MM.1S (cell line): ENCODE data around the gene CPB1.

Source experiments
- DNase-seq: peaks from one replicate; pipeline ENCODE4 v3.0.0-alpha.2; 2015
- H2AFZ ChIP-seq: fragments of 300-600 bp; sonication (generic); 2 replicates; pipeline ENCODE4 v1.6.0; 2016; ENCODE audit warnings: antibody characterized with exemption, low read length
- H3F3A ChIP-seq: fragments of 300-600 bp; sonication (generic); 2 replicates; pipeline ENCODE4 v1.6.1; 2016; ENCODE audit warnings: mild to moderate bottlenecking, antibody characterized with exemption, low read length, moderate library complexity, mixed read lengths; ENCODE audit not compliant: insufficient read depth
- H3K27ac ChIP-seq: fragments of 300-600 bp; sonication (generic); 2 replicates; pipeline ENCODE4 v1.5.1; 2016; ENCODE audit warnings: mild to moderate bottlenecking, low read length
- H3K27me3 ChIP-seq: fragments of 300-600 bp; sonication (generic); replicated peaks from 2 replicates; pipeline ENCODE4 v1.6.0; 2016; ENCODE audit warnings: low read length; ENCODE audit not compliant: insufficient read depth
- H3K36me3 ChIP-seq: fragments of 300-600 bp; sonication (generic); replicated peaks from 2 replicates; pipeline ENCODE4 v1.6.1; 2016; ENCODE audit warnings: mild to moderate bottlenecking, low read length, mixed read lengths; ENCODE audit not compliant: insufficient read depth
- H3K4me1 ChIP-seq: fragments of 300-600 bp; sonication (generic); 2 replicates; pipeline ENCODE4 v1.6.1; 2016; ENCODE audit warnings: low read length, mixed read lengths
- H3K4me2 ChIP-seq: fragments of 300-600 bp; sonication (generic); 2 replicates; pipeline ENCODE4 v1.6.0; 2016; ENCODE audit warnings: low read depth, low read length
- H3K4me3 ChIP-seq: fragments of 300-600 bp; sonication (generic); 2 replicates; pipeline ENCODE4 v1.5.1; 2016; ENCODE audit warnings: low read length, mixed read lengths
- H3K79me2 ChIP-seq: fragments of 300-600 bp; sonication (generic); 2 replicates; pipeline ENCODE4 v1.6.1; 2016; ENCODE audit warnings: mixed run types, low read length, mixed read lengths
- H3K9ac ChIP-seq: fragments of 300-600 bp; sonication (generic); 2 replicates; pipeline ENCODE4 v1.6.1; 2016; ENCODE audit warnings: low read length, mixed read lengths
- H3K9me2 ChIP-seq: fragments of 300-600 bp; sonication (generic); replicated peaks from 2 replicates; pipeline ENCODE4 v1.6.1; 2016; ENCODE audit warnings: mild to moderate bottlenecking, low read length, mixed read lengths; ENCODE audit not compliant: insufficient read depth
- H3K9me3 ChIP-seq: fragments of 300-600 bp; sonication (generic); replicated peaks from 2 replicates; pipeline ENCODE4 v1.6.1; 2016; ENCODE audit warnings: mild to moderate bottlenecking, low read length, mixed read lengths; ENCODE audit not compliant: insufficient read depth
- H4K20me1 ChIP-seq: fragments of 300-600 bp; sonication (generic); 2 replicates; pipeline ENCODE4 v1.6.1; 2016; ENCODE audit warnings: mild to moderate bottlenecking, low read length, moderate library complexity, mixed read lengths; ENCODE audit not compliant: insufficient read depth
- CTCF ChIP-seq: fragments of 300-600 bp; sonication (generic); IDR thresholded peaks from 2 replicates; pipeline ENCODE4 v1.5.1; 2016; ENCODE audit warnings: antibody characterized with exemption, low read length, mixed read lengths
- EZH2 ChIP-seq: fragments of 300-600 bp; sonication (generic); optimal IDR thresholded peaks from 2 replicates; pipeline ENCODE3; 2017; ENCODE audit warnings: low read depth, mild to moderate bottlenecking, antibody characterized with exemption, low read length, mixed read lengths
- EZH2phosphoT487 ChIP-seq: fragments of 300-600 bp; sonication (generic); IDR thresholded peaks from 2 replicates; pipeline ENCODE4 v1.6.1; 2018; ENCODE audit warnings: antibody characterized with exemption, low read length

Gene CPB1

GRCh38 chr3:148857316-148857715, 29.7 kb downstream of the CPB1 start:
- H4K20me1 ChIP-seq: no peaks in the 10 kb centered on the region
- no peaks in the 10 kb centered on the region for H3K36me3 ChIP-seq
- H3K4me1 ChIP-seq: peaks cover 14% of the 10 kb centered on the region
- no peaks in the 10 kb centered on the region for H3K27me3 ChIP-seq
- H3F3A ChIP-seq: peaks cover 5% of the 10 kb centered on the region; the same call in 1 of the 2 replicates
- no peak overlapping the region for H3K9ac ChIP-seq
- no peak overlapping the region for H3K27ac ChIP-seq
- H3K9me2 ChIP-seq: no peaks in the 10 kb centered on the region
- no peaks in the 10 kb centered on the region for H3K9me3 ChIP-seq
- no peak for DNase-seq
- TF ChIP-seq EZH2 (no peak), EZH2phosphoT487 (no peak), CTCF (no peak)
- H3K4me3 ChIP-seq: no peak overlapping the region
- no peaks in the 10 kb centered on the region for H3K79me2 ChIP-seq
- H2AFZ ChIP-seq: no peak overlapping the region
- H3K4me2 ChIP-seq: no peak overlapping the region

GRCh38 chr3:148861277-148861869, 33.8 kb downstream of the CPB1 start:
- no peak overlapping the region for H3K4me2 ChIP-seq
- H4K20me1 ChIP-seq: no peaks in the 10 kb centered on the region
- H3K79me2 ChIP-seq: no peaks in the 10 kb centered on the region
- no peaks in the 10 kb centered on the region for H3K4me1 ChIP-seq
- H3F3A ChIP-seq: no peaks in the 10 kb centered on the region
- no peak overlapping the region for H3K4me3 ChIP-seq
- H3K9me3 ChIP-seq: no peaks in the 10 kb centered on the region
- TF ChIP-seq EZH2phosphoT487 (no peak), EZH2 (no peak), CTCF (peak; percentile 72)
- peak; percentile 58 for DNase-seq
- no peaks in the 10 kb centered on the region for H3K9me2 ChIP-seq
- no peaks in the 10 kb centered on the region for H3K36me3 ChIP-seq
- no peak overlapping the region for H2AFZ ChIP-seq
- no peaks in the 10 kb centered on the region for H3K27me3 ChIP-seq
- H3K9ac ChIP-seq: no peak overlapping the region
- no peak overlapping the region for H3K27ac ChIP-seq

- TF ChIP-seq EZH2phosphoT487 (no peak), EZH2 (no peak), CTCF (no peak)
- Histone ChIP-seq H3K27me3 (no peaks in the 10 kb centered on the region), H3K9ac (no peak overlapping the region), H3K4me3 (no peak overlapping the region), H2AFZ (no peak overlapping the region), H4K20me1 (no peaks in the 10 kb centered on the region), H3K79me2 (no peaks in the 10 kb centered on the region), H3K27ac (no peak overlapping the region), H3K36me3 (no peaks in the 10 kb centered on the region), H3K4me2 (no peak overlapping the region), H3K4me1 (no peaks in the 10 kb centered on the region), H3K9me3 (no peaks in the 10 kb centered on the region), H3F3A (no peaks in the 10 kb centered on the region), H3K9me2 (no peaks in the 10 kb centered on the region)
- DNase-seq: no peak
Observed at GRCh38 chr3:148863297-148863696, 35.7 kb downstream of the CPB1 start.
